ENCODE results near the gene OR51G1. TPM values are rescaled to one million over a fixed set of nuclear protein-coding genes. Genes with fewer than 3 reads are reported as not detected.

The OR51G1 gene
- total and polyA plus RNA-seq, 3 donors from 2014 or later = not detected

DNA sequence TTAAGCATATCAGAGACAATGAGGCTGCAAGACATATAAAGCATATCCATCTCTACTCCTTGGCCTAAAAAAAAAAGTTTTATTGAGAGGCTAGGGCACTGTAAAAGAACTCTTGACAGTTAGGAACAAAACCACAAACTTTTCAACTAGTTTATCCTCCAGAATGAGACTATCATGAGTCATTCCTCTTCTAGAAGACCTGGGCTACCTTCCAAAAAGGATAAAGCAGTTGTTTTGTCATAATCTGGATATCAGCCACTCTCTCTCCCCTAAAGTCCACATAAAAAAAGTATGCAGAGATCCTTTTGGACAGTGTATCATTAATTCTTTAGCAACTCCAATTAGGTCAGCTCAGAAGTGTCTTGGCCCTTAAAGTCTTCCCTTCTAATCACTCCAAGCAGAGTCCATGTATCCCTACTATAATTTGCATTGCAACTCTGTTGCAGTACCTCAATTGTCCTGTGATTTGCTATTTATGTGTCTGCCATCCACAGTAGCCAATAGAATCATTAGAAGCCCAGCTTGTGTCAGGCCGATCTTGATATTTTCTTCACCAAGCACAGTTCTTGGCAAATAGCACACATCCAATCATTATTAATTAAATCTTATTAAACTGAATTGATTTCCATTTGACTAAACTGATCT, 32.0 kb downstream of the OR51G1 start:
- Histone ChIP-seq H3K4me1 (no peaks in the 10 kb centered on the region), H3K27ac (no peak overlapping the region), H3K36me3 (ENCODE audit: low read depth, missing control alignments) (no peaks in the 10 kb centered on the region), H3K9me3 (no peaks in the 10 kb centered on the region), H3K4me3 (no peak overlapping the region), H3K27me3 (no peaks in the 10 kb centered on the region)
- 83 to 84% methylated on average over 1 of the region's 1 CpG for WGBS, 2 donors
- no peak for DNase-seq
- intact Hi-C loops (cut with DNase I; ENCODE audit: low total_unique reads) = no loop called here
- TF ChIP-seq, protein P1, sequence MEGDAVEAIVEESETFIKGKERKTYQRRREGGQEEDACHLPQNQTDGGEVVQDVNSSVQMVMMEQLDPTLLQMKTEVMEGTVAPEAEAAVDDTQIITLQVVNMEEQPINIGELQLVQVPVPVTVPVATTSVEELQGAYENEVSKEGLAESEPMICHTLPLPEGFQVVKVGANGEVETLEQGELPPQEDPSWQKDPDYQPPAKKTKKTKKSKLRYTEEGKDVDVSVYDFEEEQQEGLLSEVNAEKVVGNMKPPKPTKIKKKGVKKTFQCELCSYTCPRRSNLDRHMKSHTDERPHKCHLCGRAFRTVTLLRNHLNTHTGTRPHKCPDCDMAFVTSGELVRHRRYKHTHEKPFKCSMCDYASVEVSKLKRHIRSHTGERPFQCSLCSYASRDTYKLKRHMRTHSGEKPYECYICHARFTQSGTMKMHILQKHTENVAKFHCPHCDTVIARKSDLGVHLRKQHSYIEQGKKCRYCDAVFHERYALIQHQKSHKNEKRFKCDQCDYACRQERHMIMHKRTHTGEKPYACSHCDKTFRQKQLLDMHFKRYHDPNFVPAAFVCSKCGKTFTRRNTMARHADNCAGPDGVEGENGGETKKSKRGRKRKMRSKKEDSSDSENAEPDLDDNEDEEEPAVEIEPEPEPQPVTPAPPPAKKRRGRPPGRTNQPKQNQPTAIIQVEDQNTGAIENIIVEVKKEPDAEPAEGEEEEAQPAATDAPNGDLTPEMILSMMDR (IDR thresholded peaks at IDR 0.05) = no peak

DNA sequence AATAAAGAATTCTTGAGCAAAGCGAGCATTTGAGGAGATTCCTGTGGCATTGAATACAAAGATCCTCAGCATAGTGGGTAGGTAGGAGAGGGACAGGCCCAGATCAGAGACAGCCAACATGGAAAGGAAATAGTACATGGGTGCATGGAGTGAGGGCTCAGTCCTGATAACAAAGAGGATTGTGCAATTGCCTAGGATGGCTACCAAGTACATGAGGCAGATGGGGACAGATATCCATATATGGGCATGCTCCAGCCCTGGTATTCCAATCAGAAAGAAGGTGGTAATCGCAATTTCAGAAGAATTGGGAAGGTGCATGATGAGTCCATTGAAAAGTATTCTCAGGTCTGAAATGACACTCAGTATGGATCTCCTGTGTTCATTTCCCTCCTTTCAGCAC, 33.9 kb downstream of the OR51G1 start:
- no peaks in the 10 kb centered on the region for H3K9me3 ChIP-seq
- WGBS, 2 donors = 96 to 99% methylated on average over 2 of the region's 2 CpGs
- no peak overlapping the region for H3K27ac ChIP-seq
- no peaks in the 10 kb centered on the region for H3K36me3 ChIP-seq (ENCODE audit: low read depth, missing control alignments)
- H3K4me1 ChIP-seq = no peaks in the 10 kb centered on the region
- no peak for TF ChIP-seq POLR2A (IDR thresholded peaks at IDR 0.05)
- TF ChIP-seq, protein P1 (IDR thresholded peaks at IDR 0.05) = no peak
- intact Hi-C loops (cut with DNase I; ENCODE audit: low total_unique reads) = no loop called here
- no peak overlapping the region for H3K4me3 ChIP-seq
- H3K27me3 ChIP-seq = no peaks in the 10 kb centered on the region
- no peak for DNase-seq

DNA sequence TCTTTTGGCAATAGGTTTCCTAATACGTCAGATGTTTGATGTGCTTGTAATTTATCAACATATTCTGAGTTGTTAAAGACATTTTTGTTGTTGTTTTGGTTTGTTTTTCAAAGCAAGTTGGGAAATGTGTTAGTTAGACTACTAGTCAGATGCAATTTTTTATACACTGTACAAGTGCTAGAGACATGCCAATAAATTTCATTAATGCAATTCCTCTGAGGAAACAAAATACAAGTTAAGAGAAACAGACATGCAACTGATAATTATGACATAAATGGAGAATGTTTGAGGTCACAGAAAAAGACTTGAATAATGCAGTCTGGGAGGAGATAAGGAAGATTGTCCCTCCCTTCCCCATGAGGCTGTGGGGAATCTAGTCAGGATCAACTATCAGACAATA, 36.5 kb downstream of the OR51G1 start:
- no peaks in the 10 kb centered on the region for H3K9me3 ChIP-seq
- intact Hi-C loops (cut with DNase I; ENCODE audit: low total_unique reads) = no loop called here
- no peaks in the 10 kb centered on the region for H3K4me1 ChIP-seq
- no peak overlapping the region for H3K4me3 ChIP-seq
- WGBS, 2 donors = 0 to 2% methylated on average over 1 of the region's 1 CpG
- TF ChIP-seq, protein P1 (IDR thresholded peaks at IDR 0.05) = no peak
- no peak for TF ChIP-seq POLR2A (IDR thresholded peaks at IDR 0.05)
- H3K36me3 ChIP-seq (ENCODE audit: low read depth, missing control alignments) = no peaks in the 10 kb centered on the region
- no peaks in the 10 kb centered on the region for H3K27me3 ChIP-seq
- H3K27ac ChIP-seq = no peak overlapping the region
- no peak for DNase-seq

DNA sequence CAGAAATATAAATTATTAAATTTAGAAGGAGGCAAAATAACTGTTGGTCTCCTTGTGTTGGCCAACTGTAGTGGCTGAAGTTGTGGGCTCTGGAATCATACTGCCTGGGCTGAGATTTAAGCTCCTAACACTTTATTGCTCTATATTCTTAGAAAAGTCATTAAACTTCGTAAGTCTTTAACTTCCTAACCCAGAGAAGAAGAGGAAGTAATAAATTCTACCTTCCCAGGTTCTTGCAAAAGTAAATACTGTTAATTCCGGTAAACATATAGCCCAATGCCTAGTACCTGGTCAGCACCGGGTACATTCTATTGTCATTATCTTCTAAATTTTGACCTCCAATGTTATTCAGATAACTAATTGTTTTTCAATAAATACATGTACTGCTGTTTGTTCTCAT, 38.0 kb downstream of the OR51G1 start:
- intact Hi-C loops (cut with DNase I; ENCODE audit: low total_unique reads) = no loop called here
- Histone ChIP-seq H3K9me3 (no peaks in the 10 kb centered on the region), H3K4me1 (no peaks in the 10 kb centered on the region), H3K27ac (no peak overlapping the region), H3K4me3 (no peak overlapping the region), H3K27me3 (no peaks in the 10 kb centered on the region), H3K36me3 (ENCODE audit: low read depth, missing control alignments) (no peaks in the 10 kb centered on the region)
- no peak for DNase-seq
- 70 to 75% methylated on average over 3 of the region's 3 CpGs for WGBS, 2 donors
- TF ChIP-seq, protein P1 (IDR thresholded peaks at IDR 0.05) = no peak
- TF ChIP-seq POLR2A (IDR thresholded peaks at IDR 0.05) = no peak

DNA sequence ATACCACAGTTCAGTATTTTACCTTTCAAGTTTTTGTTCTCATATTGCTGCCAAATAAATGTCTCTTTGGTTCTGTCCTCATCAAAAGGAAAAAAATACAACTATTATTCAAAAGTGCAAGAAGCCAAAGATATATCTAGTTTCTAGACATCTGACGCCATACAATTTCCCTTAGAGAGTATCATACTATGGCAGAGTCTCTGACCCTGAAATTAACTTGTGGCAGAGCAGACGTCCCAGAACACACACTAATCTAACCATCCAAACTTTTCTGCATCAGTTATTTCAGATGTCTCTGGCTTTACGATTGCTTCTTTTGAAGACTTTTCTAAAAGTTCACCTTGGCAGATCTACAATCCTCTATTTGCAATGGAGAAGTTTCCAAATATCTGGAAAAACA, 39.8 kb downstream of the OR51G1 start:
- intact Hi-C loops (cut with DNase I; ENCODE audit: low total_unique reads) = no loop called here
- DNase-seq = no peak
- H3K36me3 ChIP-seq (ENCODE audit: low read depth, missing control alignments) = no peaks in the 10 kb centered on the region
- no peaks in the 10 kb centered on the region for H3K27me3 ChIP-seq
- H3K4me1 ChIP-seq = no peaks in the 10 kb centered on the region
- WGBS, 2 donors = 73 to 76% methylated on average over 3 of the region's 3 CpGs
- H3K27ac ChIP-seq = no peak overlapping the region
- no peak overlapping the region for H3K4me3 ChIP-seq
- TF ChIP-seq, protein P1 (IDR thresholded peaks at IDR 0.05) = no peak
- no peak for TF ChIP-seq POLR2A (IDR thresholded peaks at IDR 0.05)
- H3K9me3 ChIP-seq = no peaks in the 10 kb centered on the region

Measured in testis (tissue), 3 donors.